HEK293 (cell line): ENCODE measurements around the gene OR7A10.

Experiments used
- CTCF ChIA-PET: fragments of 350-600 bp; formaldehyde crosslinking; extraction: SDS; loops from one replicate; lab custom pipeline; 2021; ENCODE audit warnings: antibody characterized with exemption; lab: Yijun Ruan, JAX
- POLR2A ChIA-PET: fragments of 300-600 bp; formaldehyde crosslinking; extraction: SDS; loops from one replicate; lab custom pipeline; 2020; ENCODE audit warnings: antibody characterized with exemption, inconsistent platforms; lab: Yijun Ruan, JAX
- H3K27ac ChIP-seq: fragments of 200-500 bp; sonication (Bioruptor generic); 2 replicates; pipeline ENCODE4 v1.5.1; 2014; ENCODE audit warnings: low read depth, low read length, control low read depth, inconsistent platforms; ENCODE audit errors: extremely low read depth
- H3K36me3 ChIP-seq, 2 experiments: fragments of 200-500 bp in 1 of 2; sonication (Bioruptor generic) in 1 of 2; 1 replicate in 1 of 2; 2 replicates in 1 of 2; pipeline ENCODE4 v1.5.1; 2014 to 2017; ENCODE audit warnings: inconsistent platforms in 2 of 2, low read length in 2 of 2; ENCODE audit not compliant: control insufficient read depth in 2 of 2, insufficient read depth in 1 of 2
- H3K4me1 ChIP-seq: fragments of 200-500 bp; sonication (Bioruptor generic); 2 replicates; pipeline ENCODE4 v1.5.1; 2014; ENCODE audit warnings: mild to moderate bottlenecking, low read length, inconsistent platforms; ENCODE audit not compliant: control insufficient read depth, insufficient read depth
- H3K4me3 ChIP-seq: 2 replicates; pipeline ENCODE4 v1.5.1; 2011; ENCODE audit warnings: low read depth, mild to moderate bottlenecking, control low read depth, low read length, moderate library complexity
- H3K9me3 ChIP-seq: fragments of 200-500 bp; sonication (Bioruptor generic); 2 replicates; pipeline ENCODE4 v1.5.1; 2014; ENCODE audit warnings: low read depth, low read length, inconsistent platforms; ENCODE audit not compliant: control insufficient read depth, insufficient read depth
- EGR2 ChIP-seq: fragments of 450-650 bp; formaldehyde crosslinking; IDR thresholded peaks from 2 replicates; pipeline ENCODE4 v1.5.1; 2016; ENCODE audit warnings: low read depth, missing biosample characterization, missing genetic modification characterization
- GFI1B ChIP-seq: fragments of 450-650 bp; formaldehyde crosslinking; IDR thresholded peaks from 2 replicates; pipeline ENCODE4 v1.5.1; 2016; ENCODE audit warnings: missing biosample characterization, missing genetic modification characterization
- MEIS1 ChIP-seq: sonication (generic); formaldehyde crosslinking; IDR thresholded peaks from 2 replicates; pipeline ENCODE4 v1.8.1; 2022; ENCODE audit warnings: missing genetic modification reagents, mild to moderate bottlenecking, borderline replicate concordance
- WT1 ChIP-seq: fragments of 450-650 bp; formaldehyde crosslinking; IDR thresholded peaks from 2 replicates; pipeline ENCODE4 v1.5.1; 2016; ENCODE audit warnings: missing biosample characterization, missing genetic modification characterization
- ZBTB7A ChIP-seq: fragments of 450-650 bp; formaldehyde crosslinking; IDR thresholded peaks from 2 replicates; pipeline ENCODE4 v1.5.1; 2016; ENCODE audit warnings: low read depth, missing biosample characterization, missing genetic modification characterization
- ZFP69B ChIP-seq: fragments of 450-650 bp; formaldehyde crosslinking; IDR thresholded peaks from 2 replicates; pipeline ENCODE4 v1.5.1; 2016; ENCODE audit warnings: missing biosample characterization, missing genetic modification characterization
- ZNF132 ChIP-seq: fragments of 450-650 bp; formaldehyde crosslinking; IDR thresholded peaks from 2 replicates; pipeline ENCODE4 v1.5.1; 2017; ENCODE audit warnings: missing biosample characterization, missing genetic modification characterization, borderline replicate concordance
- ZNF133 ChIP-seq: fragments of 450-650 bp; formaldehyde crosslinking; IDR thresholded peaks from 2 replicates; pipeline ENCODE4 v1.5.1; 2016; ENCODE audit warnings: missing biosample characterization, missing genetic modification characterization
- ZNF16 ChIP-seq: fragments of 450-650 bp; formaldehyde crosslinking; IDR thresholded peaks from 2 replicates; pipeline ENCODE4 v1.5.1; 2016; ENCODE audit warnings: low read depth, missing biosample characterization, missing genetic modification characterization
- ZNF211 ChIP-seq: fragments of 450-650 bp; formaldehyde crosslinking; IDR thresholded peaks from 2 replicates; pipeline ENCODE4 v1.5.1; 2016; ENCODE audit warnings: low read depth, missing biosample characterization, missing genetic modification characterization
- ZNF223 ChIP-seq: fragments of 450-650 bp; formaldehyde crosslinking; IDR thresholded peaks from 2 replicates; pipeline ENCODE4 v1.5.1; 2016; ENCODE audit warnings: missing biosample characterization, missing genetic modification characterization
- ZNF423 ChIP-seq: fragments of 450-650 bp; formaldehyde crosslinking; IDR thresholded peaks from 2 replicates; pipeline ENCODE4 v1.5.1; 2016; ENCODE audit warnings: missing biosample characterization, missing genetic modification characterization
- ZNF560 ChIP-seq: fragments of 450-650 bp; formaldehyde crosslinking; IDR thresholded peaks from 2 replicates; pipeline ENCODE4 v1.5.1; 2017; ENCODE audit warnings: missing biosample characterization, missing genetic modification characterization, borderline replicate concordance
- ZNF600 ChIP-seq: fragments of 450-650 bp; formaldehyde crosslinking; IDR thresholded peaks from 2 replicates; pipeline ENCODE4 v1.5.1; 2016; ENCODE audit warnings: missing biosample characterization, missing genetic modification characterization
- ZNF707 ChIP-seq: fragments of 450-650 bp; formaldehyde crosslinking; IDR thresholded peaks from 2 replicates; pipeline ENCODE4 v1.5.1; 2016; ENCODE audit warnings: missing biosample characterization, missing genetic modification characterization
- ZXDB ChIP-seq: fragments of 450-650 bp; formaldehyde crosslinking; IDR thresholded peaks from 2 replicates; pipeline ENCODE4 v1.5.1; 2016; ENCODE audit warnings: missing biosample characterization, missing genetic modification characterization
- TF ChIP-seq, protein P1 (sequence below): fragments of 450-650 bp; formaldehyde crosslinking; IDR thresholded peaks from 2 replicates; pipeline ENCODE4 v1.5.1; 2017; ENCODE audit warnings: missing biosample characterization, mild to moderate bottlenecking, missing genetic modification characterization, moderate library complexity
- TF ChIP-seq, protein P2 (sequence below): IDR thresholded peaks from 2 replicates; pipeline ENCODE4 v1.6.1; 2011; ENCODE audit warnings: mild to moderate bottlenecking, low read depth, low read length, borderline replicate concordance
- TF ChIP-seq, protein P3 (sequence below): fragments of 450-650 bp; formaldehyde crosslinking; IDR thresholded peaks from 2 replicates; pipeline ENCODE4 v1.5.1; 2016; ENCODE audit warnings: missing biosample characterization, missing genetic modification characterization
- TF ChIP-seq, protein P4 (sequence below): fragments of 450-650 bp; IDR thresholded peaks from 2 replicates; pipeline ENCODE4 v1.5.1; 2018; ENCODE audit warnings: missing biosample characterization, mild to moderate bottlenecking, missing genetic modification characterization
- TF ChIP-seq, protein P5 (sequence below): fragments of 450-650 bp; formaldehyde crosslinking; IDR thresholded peaks from 2 replicates; pipeline ENCODE4; 2016; ENCODE audit warnings: missing biosample characterization, missing genetic modification characterization

The OR7A10 gene

DNA sequence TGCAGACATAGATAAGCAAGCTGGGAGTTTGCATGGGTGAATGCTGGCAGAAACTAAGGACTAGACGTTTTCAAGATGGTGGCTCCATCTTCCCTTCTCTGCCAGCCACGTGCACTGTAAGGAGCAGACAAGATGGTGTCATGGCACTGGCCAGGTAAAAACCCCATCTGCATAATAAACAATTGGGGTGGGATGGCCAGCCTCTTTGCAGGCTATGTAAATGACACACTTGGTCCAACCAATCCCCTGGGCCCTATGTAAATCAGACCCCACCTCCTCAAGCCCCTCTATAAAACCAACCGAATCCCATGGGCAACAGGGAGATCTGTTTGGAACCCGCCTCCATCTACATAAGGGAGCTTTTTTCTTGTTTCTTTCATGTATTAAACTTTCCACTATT lies 11.3 kb downstream of the OR7A10 start:
- no peaks in the 10 kb centered on the region for H3K36me3 ChIP-seq
- H3K27ac ChIP-seq, result no peak overlapping the region
- no peak overlapping the region for H3K4me3 ChIP-seq
- ChIA-PET POLR2A (interaction anchor here (0.6 kb wide), 1 partner anchor 146 kb away, joined by 7 read pairs; no protein-coding TSS in a partner anchor), CTCF (interaction anchor here (0.7 to 1.5 kb wide), 2 partner anchors 51 to 263 kb away, joined by 3 to 5 read pairs; no protein-coding TSS in a partner anchor)
- no peaks in the 10 kb centered on the region for H3K9me3 ChIP-seq
- TF ChIP-seq WT1 (tag by site-specific recombination) (no peak), GFI1B (no peak), ZXDB (tag by site-specific recombination) (no peak), ZFP69B (tag by site-specific recombination) (no peak)
- H3K4me1 ChIP-seq, result no peaks in the 10 kb centered on the region

DNA sequence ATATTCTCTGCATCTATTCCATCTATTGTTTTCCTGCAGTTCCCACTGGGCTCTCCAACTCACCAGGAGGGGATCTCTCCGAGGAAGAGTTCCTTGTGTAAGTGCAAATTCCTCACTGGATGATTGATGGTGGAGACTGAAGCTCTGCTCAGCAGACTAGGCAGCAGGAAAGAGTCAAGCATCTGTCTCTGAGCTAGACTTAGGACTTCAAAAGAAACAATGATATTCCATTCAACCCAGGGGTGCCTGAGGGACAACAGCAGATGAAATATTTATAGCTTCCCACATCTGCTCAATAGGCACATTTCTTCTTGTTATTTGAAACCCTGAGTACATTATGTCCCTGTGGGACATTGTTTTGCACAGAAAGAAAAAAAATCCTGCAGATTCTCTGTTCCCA lies 13.7 kb downstream of the OR7A10 start, which contains the start of the genes OR7A5 and OR7C1:
Gene OR7A5, minus strand, starts transcription at position 175 of the 400 bp plus-strand sequence. CDS start 6,944 bp downstream, outside the sequence.
Gene OR7C1, minus strand, starts transcription at position 175 of the 400 bp plus-strand sequence. CDS start 35,049 bp downstream, outside the sequence.
- ChIA-PET POLR2A (no interaction called here), CTCF (interaction anchor here (0.6 to 0.8 kb wide), 2 partner anchors 323 to 360 kb away, joined by 3 to 4 read pairs; no protein-coding TSS in a partner anchor)
- Histone ChIP-seq H3K4me3 (no peak within 1 kb of the TSS), H3K9me3 (no peaks in the 10 kb centered on the region), H3K36me3 (no peaks in the 10 kb centered on the region)
- TF ChIP-seq ZNF600 (tag by site-specific recombination) (no peak), MEIS1 (CRISPR knock-in tag) (0 out of 2 replicates have a peak, but pooled peaks have one; percentile 17)
- TF ChIP-seq, all 188 proteins: peak for 1
- H3K27ac ChIP-seq, result no peak within 1 kb of the TSS
- no peaks in the 10 kb centered on the region for H3K4me1 ChIP-seq

DNA sequence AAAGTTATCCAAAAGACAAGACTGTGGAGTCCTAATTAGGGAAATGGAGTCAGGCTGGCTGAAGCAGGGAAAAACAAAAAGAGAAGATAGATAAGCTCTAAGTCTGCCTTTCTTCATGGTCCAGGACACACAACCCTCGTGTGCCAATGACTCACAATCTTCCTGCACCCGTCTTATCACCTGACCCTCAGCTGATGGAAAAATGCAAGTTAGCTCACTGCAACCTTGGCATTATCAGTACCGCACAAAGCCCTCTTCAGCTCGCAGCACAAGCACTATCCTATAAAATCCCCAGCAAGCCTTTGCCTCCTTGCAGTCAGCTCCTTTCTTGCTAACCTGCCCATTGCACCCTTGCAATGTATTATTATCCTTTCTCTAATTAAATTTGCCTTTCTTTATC lies 18.0 kb downstream of the OR7A10 start:
- ChIA-PET CTCF (interaction anchor here (0.7 kb wide), 1 partner anchor 54 kb away, joined by 3 read pairs; no protein-coding TSS in a partner anchor), POLR2A (interaction anchor here (0.6 kb wide), 1 partner anchor 1553 kb away, joined by 3 read pairs; no protein-coding TSS in a partner anchor)
- H3K9me3 ChIP-seq, result no peaks in the 10 kb centered on the region
- H3K36me3 ChIP-seq, result no peaks in the 10 kb centered on the region
- H3K4me3 ChIP-seq, result no peak overlapping the region
- no peak overlapping the region for H3K27ac ChIP-seq
- H3K4me1 ChIP-seq, result no peaks in the 10 kb centered on the region
- no peak for TF ChIP-seq EGR2 (tag by site-specific recombination)
- no peak for TF ChIP-seq ZNF707 (tag by site-specific recombination)
- TF ChIP-seq ZBTB7A (tag by site-specific recombination), result no peak
- TF ChIP-seq ZNF133 (tag by site-specific recombination), result no peak
- TF ChIP-seq ZNF423 (tag by site-specific recombination), result no peak
- TF ChIP-seq ZNF560 (tag by site-specific recombination), result no peak
- TF ChIP-seq, protein P1, sequence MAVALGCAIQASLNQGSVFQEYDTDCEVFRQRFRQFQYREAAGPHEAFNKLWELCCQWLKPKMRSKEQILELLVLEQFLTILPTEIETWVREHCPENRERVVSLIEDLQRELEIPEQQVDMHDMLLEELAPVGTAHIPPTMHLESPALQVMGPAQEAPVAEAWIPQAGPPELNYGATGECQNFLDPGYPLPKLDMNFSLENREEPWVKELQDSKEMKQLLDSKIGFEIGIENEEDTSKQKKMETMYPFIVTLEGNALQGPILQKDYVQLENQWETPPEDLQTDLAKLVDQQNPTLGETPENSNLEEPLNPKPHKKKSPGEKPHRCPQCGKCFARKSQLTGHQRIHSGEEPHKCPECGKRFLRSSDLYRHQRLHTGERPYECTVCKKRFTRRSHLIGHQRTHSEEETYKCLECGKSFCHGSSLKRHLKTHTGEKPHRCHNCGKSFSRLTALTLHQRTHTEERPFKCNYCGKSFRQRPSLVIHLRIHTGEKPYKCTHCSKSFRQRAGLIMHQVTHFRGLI, result no peak
- no peak for TF ChIP-seq ZNF223 (tag by site-specific recombination)

DNA sequence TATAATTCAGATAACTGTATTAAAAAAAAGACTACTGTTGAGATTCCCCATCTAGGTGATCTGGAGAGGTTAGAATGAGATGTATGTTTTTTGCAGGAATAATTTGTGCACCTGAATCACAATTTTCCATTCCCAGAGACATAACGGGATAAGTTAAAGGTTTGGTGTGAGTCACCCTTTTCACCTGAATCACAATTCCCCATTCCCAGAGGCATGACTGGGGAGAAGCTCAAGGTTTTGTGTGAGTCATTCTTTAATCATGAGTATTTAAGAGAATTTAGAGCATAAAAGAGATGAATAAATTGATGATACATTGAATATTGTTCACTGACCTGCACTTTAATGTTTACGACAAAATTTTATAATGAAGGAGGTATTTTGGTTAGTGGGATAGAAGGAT lies 22.7 kb downstream of the OR7A10 start:
- ChIA-PET CTCF (interaction anchor here (0.6 kb wide), 1 partner anchor 1183 kb away, joined by 3 read pairs; no protein-coding TSS in a partner anchor), POLR2A (no interaction called here)
- H3K36me3 ChIP-seq, result no peaks in the 10 kb centered on the region
- H3K4me1 ChIP-seq, result no peaks in the 10 kb centered on the region
- no peaks in the 10 kb centered on the region for H3K9me3 ChIP-seq
- no peak overlapping the region for H3K27ac ChIP-seq
- TF ChIP-seq, protein P2, sequence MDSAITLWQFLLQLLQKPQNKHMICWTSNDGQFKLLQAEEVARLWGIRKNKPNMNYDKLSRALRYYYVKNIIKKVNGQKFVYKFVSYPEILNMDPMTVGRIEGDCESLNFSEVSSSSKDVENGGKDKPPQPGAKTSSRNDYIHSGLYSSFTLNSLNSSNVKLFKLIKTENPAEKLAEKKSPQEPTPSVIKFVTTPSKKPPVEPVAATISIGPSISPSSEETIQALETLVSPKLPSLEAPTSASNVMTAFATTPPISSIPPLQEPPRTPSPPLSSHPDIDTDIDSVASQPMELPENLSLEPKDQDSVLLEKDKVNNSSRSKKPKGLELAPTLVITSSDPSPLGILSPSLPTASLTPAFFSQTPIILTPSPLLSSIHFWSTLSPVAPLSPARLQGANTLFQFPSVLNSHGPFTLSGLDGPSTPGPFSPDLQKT, result no peak
- TF ChIP-seq, protein P3, sequence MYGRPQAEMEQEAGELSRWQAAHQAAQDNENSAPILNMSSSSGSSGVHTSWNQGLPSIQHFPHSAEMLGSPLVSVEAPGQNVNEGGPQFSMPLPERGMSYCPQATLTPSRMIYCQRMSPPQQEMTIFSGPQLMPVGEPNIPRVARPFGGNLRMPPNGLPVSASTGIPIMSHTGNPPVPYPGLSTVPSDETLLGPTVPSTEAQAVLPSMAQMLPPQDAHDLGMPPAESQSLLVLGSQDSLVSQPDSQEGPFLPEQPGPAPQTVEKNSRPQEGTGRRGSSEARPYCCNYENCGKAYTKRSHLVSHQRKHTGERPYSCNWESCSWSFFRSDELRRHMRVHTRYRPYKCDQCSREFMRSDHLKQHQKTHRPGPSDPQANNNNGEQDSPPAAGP (tag by site-specific recombination), result no peak
- TF ChIP-seq ZNF132 (tag by site-specific recombination) (no peak), ZNF211 (tag by site-specific recombination) (no peak), ZNF16 (tag by site-specific recombination) (no peak)
- TF ChIP-seq, protein P4, sequence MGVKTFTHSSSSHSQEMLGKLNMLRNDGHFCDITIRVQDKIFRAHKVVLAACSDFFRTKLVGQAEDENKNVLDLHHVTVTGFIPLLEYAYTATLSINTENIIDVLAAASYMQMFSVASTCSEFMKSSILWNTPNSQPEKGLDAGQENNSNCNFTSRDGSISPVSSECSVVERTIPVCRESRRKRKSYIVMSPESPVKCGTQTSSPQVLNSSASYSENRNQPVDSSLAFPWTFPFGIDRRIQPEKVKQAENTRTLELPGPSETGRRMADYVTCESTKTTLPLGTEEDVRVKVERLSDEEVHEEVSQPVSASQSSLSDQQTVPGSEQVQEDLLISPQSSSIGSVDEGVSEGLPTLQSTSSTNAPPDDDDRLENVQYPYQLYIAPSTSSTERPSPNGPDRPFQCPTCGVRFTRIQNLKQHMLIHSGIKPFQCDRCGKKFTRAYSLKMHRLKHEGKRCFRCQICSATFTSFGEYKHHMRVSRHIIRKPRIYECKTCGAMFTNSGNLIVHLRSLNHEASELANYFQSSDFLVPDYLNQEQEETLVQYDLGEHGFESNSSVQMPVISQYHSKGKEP (tag by site-specific recombination), result no peak
- TF ChIP-seq, protein P5, sequence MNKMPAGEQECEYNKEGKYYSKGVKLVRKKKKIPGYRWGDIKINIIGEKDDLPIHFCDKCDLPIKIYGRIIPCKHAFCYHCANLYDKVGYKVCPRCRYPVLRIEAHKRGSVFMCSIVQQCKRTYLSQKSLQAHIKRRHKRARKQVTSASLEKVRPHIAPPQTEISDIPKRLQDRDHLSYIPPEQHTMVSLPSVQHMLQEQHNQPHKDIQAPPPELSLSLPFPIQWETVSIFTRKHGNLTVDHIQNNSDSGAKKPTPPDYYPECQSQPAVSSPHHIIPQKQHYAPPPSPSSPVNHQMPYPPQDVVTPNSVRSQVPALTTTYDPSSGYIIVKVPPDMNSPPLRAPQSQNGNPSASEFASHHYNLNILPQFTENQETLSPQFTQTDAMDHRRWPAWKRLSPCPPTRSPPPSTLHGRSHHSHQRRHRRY, result no peak
- no peak overlapping the region for H3K4me3 ChIP-seq
